GM20000 (cell line): Measurements from ENCODE around the gene ETNPPL.

ENCODE experiments used
- DNase-seq: peaks from one replicate; pipeline ENCODE4 v3.0.0; 2012; ENCODE audit warnings: low spot score
- TF ChIP-seq, protein P1 (sequence below): IDR thresholded peaks from 2 replicates; pipeline ENCODE4 v1.5.1; 2012; ENCODE audit warnings: mild to moderate bottlenecking, control low read depth; ENCODE audit errors: extremely low read depth, missing control alignments

The ETNPPL gene

GRCh38 chr4:108702960-108703359 is 59.9 kb downstream of the ETNPPL start:
- TF ChIP-seq, protein P1, sequence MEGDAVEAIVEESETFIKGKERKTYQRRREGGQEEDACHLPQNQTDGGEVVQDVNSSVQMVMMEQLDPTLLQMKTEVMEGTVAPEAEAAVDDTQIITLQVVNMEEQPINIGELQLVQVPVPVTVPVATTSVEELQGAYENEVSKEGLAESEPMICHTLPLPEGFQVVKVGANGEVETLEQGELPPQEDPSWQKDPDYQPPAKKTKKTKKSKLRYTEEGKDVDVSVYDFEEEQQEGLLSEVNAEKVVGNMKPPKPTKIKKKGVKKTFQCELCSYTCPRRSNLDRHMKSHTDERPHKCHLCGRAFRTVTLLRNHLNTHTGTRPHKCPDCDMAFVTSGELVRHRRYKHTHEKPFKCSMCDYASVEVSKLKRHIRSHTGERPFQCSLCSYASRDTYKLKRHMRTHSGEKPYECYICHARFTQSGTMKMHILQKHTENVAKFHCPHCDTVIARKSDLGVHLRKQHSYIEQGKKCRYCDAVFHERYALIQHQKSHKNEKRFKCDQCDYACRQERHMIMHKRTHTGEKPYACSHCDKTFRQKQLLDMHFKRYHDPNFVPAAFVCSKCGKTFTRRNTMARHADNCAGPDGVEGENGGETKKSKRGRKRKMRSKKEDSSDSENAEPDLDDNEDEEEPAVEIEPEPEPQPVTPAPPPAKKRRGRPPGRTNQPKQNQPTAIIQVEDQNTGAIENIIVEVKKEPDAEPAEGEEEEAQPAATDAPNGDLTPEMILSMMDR, result no peak
- no peak for DNase-seq

GRCh38 chr4:108700081-108700757 is 62.6 kb downstream of the ETNPPL start:
- TF ChIP-seq, protein P1, result no peak
- DNase-seq, result no peak

DNA sequence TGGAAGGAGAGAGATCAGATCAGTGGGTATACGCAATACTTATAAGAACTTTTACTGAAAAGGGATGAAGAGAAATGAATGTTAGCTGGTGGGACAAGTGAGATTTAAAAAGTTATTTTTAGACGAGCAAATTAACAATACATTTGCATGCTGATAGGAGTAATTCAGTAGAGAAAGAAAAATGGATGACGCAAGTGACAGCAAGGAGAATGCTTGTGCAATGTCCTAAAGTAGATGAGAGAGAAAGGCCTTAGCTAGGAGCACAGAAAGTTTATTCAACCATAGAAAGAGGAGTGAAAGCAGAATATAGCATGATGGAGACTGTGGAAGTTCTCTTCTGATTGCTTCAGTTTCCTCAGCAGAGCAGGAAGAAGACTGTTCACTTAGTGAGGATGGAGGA is 66.7 kb downstream of the ETNPPL start:
- TF ChIP-seq, protein P1, result no peak
- DNase-seq, result no peak

GRCh38 chr4:108695062-108695461 is 67.8 kb downstream of the ETNPPL start:
- DNase-seq, result no peak
- TF ChIP-seq, protein P1, result no peak

- TF ChIP-seq, protein P1, result no peak
Measured at GRCh38 chr4:108694423-108694822, 68.4 kb downstream of the ETNPPL start.

GRCh38 chr4:108693819-108694218 is 69.0 kb downstream of the ETNPPL start:
- no peak for DNase-seq
- TF ChIP-seq, protein P1, result no peak

More at GRCh38 chr4:108694423-108694822, 68.4 kb downstream of the ETNPPL start:
- DNase-seq, result no peak

- DNase-seq, result no peak
- TF ChIP-seq, protein P1, result no peak
Measured at GRCh38 chr4:108693211-108693610, 69.6 kb downstream of the ETNPPL start.
